ENCODE measurements around the gene GZMM.
A peak's percentile ranks its signal among the peaks of the same experiment; 100 is the strongest.

GZMM gene

GRCh38 chr19:591099-591958, 47.5 kb downstream of the GZMM start:
- TF ChIP-seq CTCF (IDR thresholded peaks at IDR 0.05; ENCODE audit: low read depth, low read length): no peak
- H3K4me3 ChIP-seq (ENCODE audit: low read depth, low read length): peak overlapping the region; percentile 7
- DNase-seq (ENCODE audit: low read depth, low spot score): no peak
- in situ Hi-C loops (cut with HindIII; ENCODE audit: low sequenced_read_pairs): no loop called here

- no peak for TF ChIP-seq CTCF (IDR thresholded peaks at IDR 0.05; ENCODE audit: low read depth, low read length)
- DNase-seq (ENCODE audit: low read depth, low spot score): no peak
- no peak overlapping the region for H3K4me3 ChIP-seq (ENCODE audit: low read depth, low read length)
- in situ Hi-C loops (cut with HindIII; ENCODE audit: low sequenced_read_pairs): no loop called here
Measured at GRCh38 chr19:592101-592500, 48.2 kb downstream of the GZMM start.

GRCh38 chr19:593055-593454, 49.2 kb downstream of the GZMM start:
- no peak for TF ChIP-seq CTCF (IDR thresholded peaks at IDR 0.05; ENCODE audit: low read depth, low read length)
- H3K4me3 ChIP-seq (ENCODE audit: low read depth, low read length): no peak overlapping the region
- no peak for DNase-seq (ENCODE audit: low read depth, low spot score)
- in situ Hi-C loops (cut with HindIII; ENCODE audit: low sequenced_read_pairs): no loop called here

GRCh38 chr19:593505-593904, 49.7 kb downstream of the GZMM start:
- H3K4me3 ChIP-seq (ENCODE audit: low read depth, low read length): no peak overlapping the region
- TF ChIP-seq CTCF (IDR thresholded peaks at IDR 0.05; ENCODE audit: low read depth, low read length): no peak
- no peak for DNase-seq (ENCODE audit: low read depth, low spot score)
- in situ Hi-C loops (cut with HindIII; ENCODE audit: low sequenced_read_pairs): no loop called here

GRCh38 chr19:594265-594870, 50.5 kb downstream of the GZMM start:
- in situ Hi-C loops (cut with HindIII; ENCODE audit: low sequenced_read_pairs): no loop called here
- no peak overlapping the region for H3K4me3 ChIP-seq (ENCODE audit: low read depth, low read length)

More at GRCh38 chr19:594265-594870, 50.5 kb downstream of the GZMM start:
- DNase-seq (ENCODE audit: low read depth, low spot score): no peak
- no peak for TF ChIP-seq CTCF (IDR thresholded peaks at IDR 0.05; ENCODE audit: low read depth, low read length)

All from astrocyte of the spinal cord (primary cell).